ENCODE data around the gene CHADL. TPM values are rescaled to one million over a fixed set of nuclear protein-coding genes. Genes with fewer than 3 reads are reported as not detected.

CHADL gene
- total and polyA plus RNA-seq, 7 donors: 0.32 to 2.0 (median 0.62) TPM

DNA sequence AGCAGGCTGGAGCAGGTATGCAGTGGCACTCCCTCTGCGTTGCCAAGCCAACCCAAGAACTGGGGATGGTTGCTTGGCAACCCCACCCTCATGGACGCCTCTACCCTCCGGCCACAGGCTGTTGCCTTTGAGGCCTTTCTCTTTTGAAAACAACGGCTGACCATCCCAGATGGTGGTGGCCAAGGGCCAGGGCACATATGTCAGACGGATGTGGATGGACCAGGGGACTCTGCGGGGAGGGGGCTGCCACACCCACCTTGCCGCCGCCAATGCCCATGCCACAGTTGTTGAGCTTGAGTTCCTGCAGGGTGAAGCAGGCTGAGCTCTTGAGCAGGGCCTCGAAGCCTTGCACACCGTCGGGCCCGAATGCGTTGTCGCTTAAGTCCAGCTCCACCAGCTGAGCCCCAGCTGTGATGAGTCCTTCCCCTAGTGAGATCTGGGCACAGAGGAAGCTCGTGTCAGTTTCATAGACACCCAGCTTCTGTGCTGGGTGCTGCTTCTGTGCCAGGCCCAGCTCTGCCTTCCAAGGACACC lies 23.7 kb upstream of the CHADL start:
- intact Hi-C loops (cut with DNase I): no loop called here
- peaks cover 4 to 94% of the 10 kb centered on the region in 2 donors for H3K36me3 ChIP-seq (ENCODE audit: insufficient read depth in 1 of 2, low read depth in 1 of 2)
- no peak overlapping the region for H3K4me3 ChIP-seq
- TF ChIP-seq, protein P1, sequence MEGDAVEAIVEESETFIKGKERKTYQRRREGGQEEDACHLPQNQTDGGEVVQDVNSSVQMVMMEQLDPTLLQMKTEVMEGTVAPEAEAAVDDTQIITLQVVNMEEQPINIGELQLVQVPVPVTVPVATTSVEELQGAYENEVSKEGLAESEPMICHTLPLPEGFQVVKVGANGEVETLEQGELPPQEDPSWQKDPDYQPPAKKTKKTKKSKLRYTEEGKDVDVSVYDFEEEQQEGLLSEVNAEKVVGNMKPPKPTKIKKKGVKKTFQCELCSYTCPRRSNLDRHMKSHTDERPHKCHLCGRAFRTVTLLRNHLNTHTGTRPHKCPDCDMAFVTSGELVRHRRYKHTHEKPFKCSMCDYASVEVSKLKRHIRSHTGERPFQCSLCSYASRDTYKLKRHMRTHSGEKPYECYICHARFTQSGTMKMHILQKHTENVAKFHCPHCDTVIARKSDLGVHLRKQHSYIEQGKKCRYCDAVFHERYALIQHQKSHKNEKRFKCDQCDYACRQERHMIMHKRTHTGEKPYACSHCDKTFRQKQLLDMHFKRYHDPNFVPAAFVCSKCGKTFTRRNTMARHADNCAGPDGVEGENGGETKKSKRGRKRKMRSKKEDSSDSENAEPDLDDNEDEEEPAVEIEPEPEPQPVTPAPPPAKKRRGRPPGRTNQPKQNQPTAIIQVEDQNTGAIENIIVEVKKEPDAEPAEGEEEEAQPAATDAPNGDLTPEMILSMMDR (IDR thresholded peaks at IDR 0.05): no peak
- no peaks in the 10 kb centered on the region for H3K4me1 ChIP-seq
- no peaks in the 10 kb centered on the region for H3K9me3 ChIP-seq
- DNase-seq (no peak), ATAC-seq (no peak)
- no peaks in the 10 kb centered on the region for H3K27me3 ChIP-seq (ENCODE audit: insufficient read depth in 3 of 3, low read length in 2 of 3)
- 86 to 91% (median 89%) methylated on average over 15 of the region's 15 CpGs for WGBS, 3 donors
- H3K27ac ChIP-seq: no peak overlapping the region

DNA sequence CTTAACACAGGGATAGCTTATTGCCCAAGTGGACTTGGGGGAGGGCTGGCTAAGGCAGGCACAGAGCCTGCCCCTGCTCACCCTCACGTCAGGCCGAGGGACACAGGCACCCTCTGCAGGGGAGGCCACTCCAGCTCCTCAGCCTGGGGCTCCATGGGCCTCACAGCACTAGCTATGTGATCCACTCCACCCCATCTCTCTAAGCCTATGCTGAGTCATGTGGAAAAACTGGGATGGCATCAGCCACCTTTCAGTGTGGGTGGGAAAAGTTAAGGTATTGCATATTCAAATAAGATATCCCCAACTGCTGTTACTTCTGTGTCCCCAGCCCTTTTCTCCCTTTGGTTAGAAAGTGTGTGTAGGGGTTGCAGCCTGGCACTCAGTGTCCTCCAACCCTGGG lies 23.0 kb upstream of the CHADL start:
- intact Hi-C loops (cut with DNase I): no loop called here

DNA sequence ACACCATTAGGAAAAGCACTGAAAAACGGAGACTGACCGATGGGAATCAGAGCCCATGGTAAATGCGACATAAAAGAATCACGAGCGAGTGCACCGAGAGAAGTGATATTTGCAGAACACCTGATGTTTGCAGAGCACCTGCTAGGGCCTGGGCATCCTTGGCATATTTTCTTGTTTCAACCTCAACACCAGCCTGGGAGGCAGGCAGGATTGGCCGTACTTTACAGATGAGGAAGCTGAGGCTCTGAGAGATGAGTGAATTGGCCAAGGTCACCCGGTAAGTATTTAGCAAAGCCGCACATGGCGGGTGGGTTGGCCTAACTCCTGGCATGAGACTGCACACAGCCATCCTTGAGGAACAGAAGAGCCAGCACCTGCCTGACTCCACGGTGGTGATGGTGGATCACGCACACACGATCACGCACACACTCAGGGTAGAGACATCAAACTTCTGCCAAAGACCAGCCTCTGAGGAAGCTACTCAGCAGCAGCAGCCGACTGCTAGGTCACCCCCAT lies 21.6 kb upstream of the CHADL start:
- ATAC-seq (no peak), DNase-seq (no peak)
- Histone ChIP-seq H3K27ac (no peak overlapping the region), H3K9me3 (no peaks in the 10 kb centered on the region), H3K4me3 (no peak overlapping the region), H3K27me3 (ENCODE audit: insufficient read depth in 3 of 3, low read length in 2 of 3) (no peaks in the 10 kb centered on the region), H3K36me3 (ENCODE audit: insufficient read depth in 1 of 2, low read depth in 1 of 2) (peaks cover 4 to 94% of the 10 kb centered on the region in 2 donors), H3K4me1 (no peaks in the 10 kb centered on the region)
- TF ChIP-seq, protein P1 (IDR thresholded peaks at IDR 0.05): no peak
- 90 to 92% (median 91%) methylated on average over 15 of the region's 15 CpGs for WGBS, 3 donors
- intact Hi-C loops (cut with DNase I): no loop called here

More for the DNA sequence above, 23.0 kb upstream of the CHADL start:
- no peaks in the 10 kb centered on the region for H3K4me1 ChIP-seq
- ATAC-seq: no peak
- no peak overlapping the region for H3K27ac ChIP-seq
- peaks cover 4 to 94% of the 10 kb centered on the region in 2 donors for H3K36me3 ChIP-seq (ENCODE audit: insufficient read depth in 1 of 2, low read depth in 1 of 2)
- DNase-seq: no peak
- H3K9me3 ChIP-seq: no peaks in the 10 kb centered on the region
- TF ChIP-seq, protein P1 (IDR thresholded peaks at IDR 0.05): no peak
- H3K27me3 ChIP-seq (ENCODE audit: insufficient read depth in 3 of 3, low read length in 2 of 3): no peaks in the 10 kb centered on the region
- no peak overlapping the region for H3K4me3 ChIP-seq
- 94 to 97% (median 96%) methylated on average over 2 of the region's 2 CpGs for WGBS, 3 donors

DNA sequence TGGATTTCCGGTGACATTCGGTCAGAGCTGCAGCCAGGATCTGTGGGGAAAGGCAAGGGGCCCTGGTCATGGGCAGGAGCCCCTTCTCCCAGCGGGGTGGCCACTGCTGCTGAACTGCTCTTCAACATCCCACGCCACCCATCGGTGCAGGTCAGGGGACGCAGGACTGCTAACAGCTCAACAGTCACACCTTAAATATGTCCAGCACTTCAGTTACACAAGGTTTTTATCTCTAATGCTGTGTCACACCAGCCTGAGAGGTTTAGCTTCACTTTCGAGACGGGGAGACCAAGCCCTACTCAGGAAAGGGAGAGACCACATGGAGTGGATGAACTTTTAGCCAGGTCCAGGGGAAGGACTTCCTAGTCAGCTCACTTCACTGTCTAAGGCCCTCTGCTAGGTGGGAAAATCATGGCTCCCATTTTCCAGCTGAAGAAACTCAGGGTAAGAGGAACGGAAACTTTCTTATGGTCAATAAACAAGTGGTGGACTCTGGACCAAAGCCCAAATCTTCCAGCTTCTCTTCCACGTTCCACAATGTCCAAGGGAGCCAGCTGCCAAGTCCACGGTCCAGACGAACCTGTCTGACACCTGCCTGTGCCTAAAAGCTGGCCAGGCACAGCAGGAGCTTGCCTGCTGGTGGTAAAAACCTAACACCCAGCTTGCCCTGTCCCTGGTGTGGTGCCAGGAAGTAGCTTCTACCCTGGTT lies 21.0 kb upstream of the CHADL start:
- Histone ChIP-seq H3K36me3 (ENCODE audit: insufficient read depth in 1 of 2, low read depth in 1 of 2) (peaks cover 4 to 94% of the 10 kb centered on the region in 2 donors), H3K27ac (no peak overlapping the region), H3K27me3 (ENCODE audit: insufficient read depth in 3 of 3, low read length in 2 of 3) (no peaks in the 10 kb centered on the region), H3K4me1 (no peaks in the 10 kb centered on the region), H3K9me3 (no peaks in the 10 kb centered on the region), H3K4me3 (no peak overlapping the region)
- 73 to 86% (median 74%) methylated on average over 12 of the region's 12 CpGs for WGBS, 3 donors
- peak in 1 of 4 donors; percentile 24 for ATAC-seq
- intact Hi-C loops (cut with DNase I): no loop called here
- no peak for DNase-seq
- TF ChIP-seq, protein P1 (IDR thresholded peaks at IDR 0.05): no peak

Measured in psoas muscle (tissue), 8 donors.